HCT116 (cell line): Measurements from ENCODE around the gene PPP1R15A. TPM values are rescaled to one million over a fixed set of nuclear protein-coding genes. Genes with fewer than 3 reads are reported as not detected.
A peak's percentile ranks its signal among the peaks of the same experiment; 100 is the strongest.

ENCODE experiments used
- ATAC-seq: fragments of 200-7000 bp; cut with Tn5 transposase; 2 replicates; pipeline ENCODE4 v1.9.1; 2020; ENCODE audit warnings: mild to moderate bottlenecking, moderate library complexity
- BruUV-seq: library from RNA; stranded (reverse); fragments of 400-500 nt; replicated peaks from 2 replicates; lab custom pipeline; 2021; lab: Mats Ljungman, UMichigan
- CTCF ChIA-PET: fragments of 300-600 bp; sonication (Branson Sonifier 250); formaldehyde crosslinking; loops from one replicate; lab custom pipeline; 2021; ENCODE audit warnings: antibody characterized with exemption; lab: Charles Lee
- POLR2A ChIA-PET: fragments of 300-600, 350-600 bp; sonication (Branson Sonifier 250); formaldehyde crosslinking; loops from one replicate; lab custom pipeline; 2021; ENCODE audit warnings: antibody characterized with exemption; lab: Charles Lee
- RAD21 ChIA-PET, 2 experiments: fragments of 300-600 bp; sonication (Branson Sonifier 250); formaldehyde crosslinking; loops; one replicate each; lab custom pipeline; 2023; ENCODE audit warnings: low total read pairs in 2 of 2; ENCODE audit not compliant: uncharacterized antibody in 2 of 2, unreplicated experiment in 2 of 2, low non-redundant PET in 1 of 2; lab: Charles Lee
- DNase-seq: peaks from one replicate; pipeline ENCODE4 v3.0.0-alpha.2; 2010; ENCODE audit warnings: low read depth, low spot score
- H2AFZ ChIP-seq: fragments of 200-600 bp; shearing (Covaris generic), sonication (generic); 2 replicates; pipeline ENCODE4 v1.6.1; 2017; ENCODE audit warnings: low read depth, mixed run types, mixed read lengths, antibody characterized with exemption, low read length; ENCODE audit not compliant: poor library complexity, severe bottlenecking
- H3K27ac ChIP-seq: 2 replicates; pipeline ENCODE4 v1.5.1; 2012; ENCODE audit warnings: low read depth, low read length
- H3K27me3 ChIP-seq: fragments of 200-600 bp; sonication (generic); 2 replicates; pipeline ENCODE4 v1.6.1; 2016; ENCODE audit warnings: mixed run types, low read length, mixed read lengths; ENCODE audit not compliant: insufficient read depth
- H3K36me3 ChIP-seq, 2 experiments: fragments of 200-500 bp in 1 of 2; fragments of 200-600 bp in 1 of 2; sonication (Bioruptor generic) in 1 of 2; sonication (generic) in 1 of 2; 2 replicates each; pipeline versions ENCODE4 v1.5.1 to v1.6.1; 2014 to 2016; ENCODE audit warnings: low read length in 2 of 2, inconsistent platforms in 1 of 2, mixed read lengths in 1 of 2, mixed run types in 1 of 2; ENCODE audit not compliant: insufficient read depth in 2 of 2, control insufficient read depth in 1 of 2
- H3K4me1 ChIP-seq, 2 experiments: fragments of 200-600 bp in 1 of 2; sonication (generic) in 1 of 2; 2 replicates each; pipeline versions ENCODE4 v1.5.1 to v1.6.1; 2012 to 2017; ENCODE audit warnings: low read length in 2 of 2, inconsistent platforms in 1 of 2, mild to moderate bottlenecking in 1 of 2, mixed read lengths in 1 of 2, mixed run types in 1 of 2, moderate library complexity in 1 of 2; ENCODE audit not compliant: insufficient read depth in 2 of 2, control insufficient read depth in 1 of 2
- H3K4me2 ChIP-seq: fragments of 200-600 bp; sonication (generic); 2 replicates; pipeline ENCODE4 v1.6.1; 2017; ENCODE audit warnings: mixed run types, low read length, mixed read lengths
- H3K4me3 ChIP-seq, 2 experiments: fragments of 200-600 bp in 1 of 2; sonication (generic) in 1 of 2; replicated peaks in 1 of 2; 2 replicates each; pipeline ENCODE4 v1.5.1; 2011 to 2016; ENCODE audit warnings: low read length in 2 of 2, control low read depth in 1 of 2, low read depth in 1 of 2, mild to moderate bottlenecking in 1 of 2, mixed read lengths in 1 of 2, mixed run types in 1 of 2
- H3K79me2 ChIP-seq: fragments of 200-600 bp; sonication (generic); 2 replicates; pipeline ENCODE4 v1.6.1; 2017; ENCODE audit warnings: mild to moderate bottlenecking, mixed run types, low read length, moderate library complexity, mixed read lengths; ENCODE audit not compliant: insufficient read depth
- H3K9ac ChIP-seq: fragments of 200-600 bp; sonication (generic); 2 replicates; pipeline ENCODE4 v1.6.1; 2016; ENCODE audit warnings: low read length, mixed read lengths
- H3K9me2 ChIP-seq: fragments of 200-600 bp; sonication (generic), shearing (Covaris generic); 2 replicates; pipeline ENCODE4 v1.6.1; 2017; ENCODE audit warnings: mixed run types, mild to moderate bottlenecking, moderate library complexity; ENCODE audit not compliant: insufficient read depth
- H3K9me3 ChIP-seq, 2 experiments: fragments of 200-500 bp in 1 of 2; fragments of 200-600 bp in 1 of 2; sonication (Bioruptor generic) in 1 of 2; sonication (generic) in 1 of 2; 2 replicates each; pipeline ENCODE4 v1.6.1; 2014 to 2017; ENCODE audit warnings: low read length in 2 of 2, mixed read lengths in 2 of 2, inconsistent platforms in 1 of 2, low read depth in 1 of 2, mild to moderate bottlenecking in 1 of 2, mixed run types in 1 of 2, moderate library complexity in 1 of 2; ENCODE audit not compliant: control insufficient read depth in 1 of 2, insufficient read depth in 1 of 2
- H4K20me1 ChIP-seq: fragments of 200-600 bp; sonication (generic), shearing (Covaris generic); 2 replicates; pipeline ENCODE4 v1.6.1; 2017; ENCODE audit warnings: mixed run types, mild to moderate bottlenecking, moderate library complexity; ENCODE audit not compliant: insufficient read depth
- CEBPB ChIP-seq: IDR thresholded peaks from 2 replicates; pipeline ENCODE4 v1.6.1; 2012; ENCODE audit warnings: low read depth
- EGR1 ChIP-seq: IDR thresholded peaks from 2 replicates; pipeline ENCODE4 v1.6.1; 2012; ENCODE audit warnings: low read depth
- ELF1 ChIP-seq: IDR thresholded peaks from 2 replicates; pipeline ENCODE4 v1.6.1; 2012; ENCODE audit warnings: low read depth, borderline replicate concordance
- EZH2 ChIP-seq: fragments of 200-600 bp; sonication (generic); IDR thresholded peaks from 2 replicates; pipeline ENCODE4 v1.6.1; 2017; ENCODE audit warnings: antibody characterized with exemption, mixed run types
- EZH2phosphoT487 ChIP-seq: fragments of 200-600 bp; IDR thresholded peaks from 2 replicates; pipeline ENCODE4 v1.6.1; 2018; ENCODE audit warnings: antibody characterized with exemption, borderline replicate concordance
- FOSL1 ChIP-seq: IDR thresholded peaks from 2 replicates; pipeline ENCODE4 v1.6.1; 2012; ENCODE audit warnings: low read depth
- JUND ChIP-seq: IDR thresholded peaks from 2 replicates; pipeline ENCODE4 v1.6.1; 2012
- POLR2A ChIP-seq: IDR thresholded peaks from 2 replicates; pipeline ENCODE4 v1.7.0; 2011; ENCODE audit warnings: borderline replicate concordance; ENCODE audit not compliant: insufficient read depth, insufficient read length; ENCODE audit errors: extremely low read depth
- POLR2AphosphoS5 ChIP-seq: IDR thresholded peaks from 2 replicates; pipeline ENCODE4 v1.6.1; 2011; ENCODE audit warnings: mild to moderate bottlenecking, low read depth, low read length, moderate library complexity
- RAD21 ChIP-seq: IDR thresholded peaks from 2 replicates; pipeline ENCODE4 v1.6.1; 2012; ENCODE audit warnings: low read depth, mild to moderate bottlenecking
- SIN3A ChIP-seq: IDR thresholded peaks from 2 replicates; pipeline ENCODE4 v1.6.1; 2012; ENCODE audit warnings: low read depth
- SP1 ChIP-seq: IDR thresholded peaks from 2 replicates; pipeline ENCODE4 v1.6.1; 2012; ENCODE audit warnings: low read depth
- SRF ChIP-seq: IDR thresholded peaks from 2 replicates; pipeline ENCODE4 v1.6.1; 2012; ENCODE audit warnings: low read depth
- TCF7L2 ChIP-seq: IDR thresholded peaks from 2 replicates; pipeline ENCODE4 v1.7.0; 2011; ENCODE audit warnings: borderline replicate concordance, inconsistent platforms; ENCODE audit not compliant: insufficient read depth, insufficient read length; ENCODE audit errors: extremely low read depth
- YY1 ChIP-seq: IDR thresholded peaks from 2 replicates; pipeline ENCODE4 v1.6.1; 2011; ENCODE audit warnings: low read length, low read depth, moderate library complexity, mild to moderate bottlenecking; ENCODE audit not compliant: insufficient replicate concordance; ENCODE audit errors: extremely low read depth
- ZFX ChIP-seq: fragments of 450-650 bp; IDR thresholded peaks from 2 replicates; pipeline ENCODE4 v1.6.1; 2017
- ZNF274 ChIP-seq: fragments of 200-500 bp; sonication (Bioruptor generic); IDR thresholded peaks from 2 replicates; pipeline ENCODE4 v1.6.1; 2014; ENCODE audit warnings: mild to moderate bottlenecking, low read depth, low read length, inconsistent platforms
- intact Hi-C: fragments of 100-400 bp; cut with micrococcal nuclease; formaldehyde crosslinking; loops from 2 replicates; pipeline ENCODE4 v1.10.0; 2022
- total RNA-seq: library from RNA; stranded (reverse); gene quantifications from one replicate; pipeline ENCODE4 v1.2.1, GENCODE V29; 2021; ENCODE audit not compliant: unreplicated experiment
- TF ChIP-seq, protein P1 (sequence below): IDR thresholded peaks from 2 replicates; pipeline ENCODE4 v1.6.1; 2011; ENCODE audit warnings: mild to moderate bottlenecking, low read length, moderate library complexity; ENCODE audit not compliant: insufficient replicate concordance; ENCODE audit errors: extremely low read depth
- TF ChIP-seq, protein P2 (sequence below): IDR thresholded peaks from 2 replicates; pipeline ENCODE4 v1.6.1; 2012; ENCODE audit warnings: low read depth

Gene PPP1R15A
- total RNA-seq, 1 experiment from 2014 or later = 50.3 TPM

DNA sequence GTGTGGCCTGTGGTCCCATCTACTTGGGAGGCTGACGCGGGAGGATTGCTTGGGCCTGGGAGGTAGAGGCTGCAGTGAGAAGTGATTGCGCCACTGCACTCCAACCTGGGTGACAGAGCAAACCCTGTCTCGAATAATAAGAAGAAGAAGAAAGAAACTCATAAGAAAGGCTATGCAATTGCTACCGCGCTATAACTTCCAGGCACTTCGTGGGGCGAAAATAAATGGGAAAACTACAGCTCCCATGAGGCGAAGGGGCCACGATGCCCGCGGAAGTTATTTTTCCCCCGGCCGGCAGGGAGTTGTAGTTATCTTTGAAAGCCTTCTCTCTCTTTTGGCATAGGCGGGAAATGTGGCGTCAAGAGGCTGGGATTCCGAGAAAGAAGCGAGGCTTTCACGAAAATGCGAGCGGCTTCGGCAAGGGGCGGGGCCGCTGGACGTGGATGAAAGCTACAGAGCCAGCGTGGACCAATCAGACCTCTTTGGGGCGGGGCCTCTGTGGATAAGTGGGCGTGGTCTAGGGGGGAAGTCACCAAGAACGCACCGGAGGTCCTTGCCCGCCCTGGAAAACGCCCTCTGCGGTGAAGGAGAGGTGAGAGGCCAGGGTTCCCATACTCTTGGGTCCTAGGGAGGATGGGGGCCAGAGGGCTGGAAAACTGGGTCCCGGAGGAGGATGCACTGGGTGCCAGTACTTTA lies 27.7 kb downstream of the PPP1R15A start, which contains the start of gene NUCB1:
Gene NUCB1 (plus strand): TSS at position 532 of the 696 bp plus-strand sequence. CDS start 485 bp downstream, outside the sequence.
- ATAC-seq = peak; percentile 97
- peak within 1 kb of the TSS; percentile 48 for H3K27ac ChIP-seq
- ChIA-PET POLR2A (interaction anchor here (0.6 to 2.3 kb wide), 10 partner anchors 13 to 75 kb away, joined by 3 to 16 read pairs (median 3); partner anchors contain the start of genes BAX, DHDH and PPP1R15A), RAD21 (interaction anchor here in 1 of 2 experiments (0.5 kb wide), 1 partner anchor 105 kb away, joined by 4 read pairs; no protein-coding TSS in a partner anchor), CTCF (interaction anchor here (0.8 to 1.1 kb wide), 5 partner anchors 13 to 94 kb away, joined by 3 read pairs; partner anchors contain the start of genes GYS1 and RUVBL2)
- peak within 1 kb of the TSS; percentile 95 for H3K4me2 ChIP-seq
- H3K9me3 ChIP-seq = no peaks in the 10 kb centered on the region
- H3K9me2 ChIP-seq = no peaks in the 10 kb centered on the region
- no peaks in the 10 kb centered on the region for H3K27me3 ChIP-seq
- peak within 1 kb of the TSS; percentile 95 for H3K4me3 ChIP-seq
- H4K20me1 ChIP-seq = no peaks in the 10 kb centered on the region
- H2AFZ ChIP-seq = no peak within 1 kb of the TSS
- DNase-seq = peak; percentile 96
- H3K36me3 ChIP-seq = peaks cover 0 to 2% of the 10 kb centered on the region in 2 experiments; a peak in 1 of 4 replicates
- H3K79me2 ChIP-seq = peaks cover 10% of the 10 kb centered on the region; the same call in 1 of the 2 replicates
- H3K9ac ChIP-seq = peak within 1 kb of the TSS; percentile 89
- peaks cover 3 to 26% of the 10 kb centered on the region in 2 experiments; a peak in 3 of 4 replicates for H3K4me1 ChIP-seq
- intact Hi-C loops = no loop called here
- BruUV-seq = TSS peak; percentile 91
- no peak; the same call in 1 of the 2 replicates for TF ChIP-seq SRF
- no peak for TF ChIP-seq EZH2
- TF ChIP-seq EGR1 = no peak; the same call in 1 of the 2 replicates
- no peak for TF ChIP-seq FOSL1
- TF ChIP-seq, protein P1, sequence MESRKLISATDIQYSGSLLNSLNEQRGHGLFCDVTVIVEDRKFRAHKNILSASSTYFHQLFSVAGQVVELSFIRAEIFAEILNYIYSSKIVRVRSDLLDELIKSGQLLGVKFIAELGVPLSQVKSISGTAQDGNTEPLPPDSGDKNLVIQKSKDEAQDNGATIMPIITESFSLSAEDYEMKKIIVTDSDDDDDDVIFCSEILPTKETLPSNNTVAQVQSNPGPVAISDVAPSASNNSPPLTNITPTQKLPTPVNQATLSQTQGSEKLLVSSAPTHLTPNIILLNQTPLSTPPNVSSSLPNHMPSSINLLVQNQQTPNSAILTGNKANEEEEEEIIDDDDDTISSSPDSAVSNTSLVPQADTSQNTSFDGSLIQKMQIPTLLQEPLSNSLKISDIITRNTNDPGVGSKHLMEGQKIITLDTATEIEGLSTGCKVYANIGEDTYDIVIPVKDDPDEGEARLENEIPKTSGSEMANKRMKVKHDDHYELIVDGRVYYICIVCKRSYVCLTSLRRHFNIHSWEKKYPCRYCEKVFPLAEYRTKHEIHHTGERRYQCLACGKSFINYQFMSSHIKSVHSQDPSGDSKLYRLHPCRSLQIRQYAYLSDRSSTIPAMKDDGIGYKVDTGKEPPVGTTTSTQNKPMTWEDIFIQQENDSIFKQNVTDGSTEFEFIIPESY = no peak
- peak; percentile 68 for TF ChIP-seq TCF7L2
- TF ChIP-seq EZH2phosphoT487 = no peak
- TF ChIP-seq YY1 = peak; percentile 15
- no peak for TF ChIP-seq CEBPB
- TF ChIP-seq POLR2A = no peak
- TF ChIP-seq ZNF274 = no peak
- no peak for TF ChIP-seq JUND
- TF ChIP-seq ELF1 = no peak; the same call in 1 of the 2 replicates
- TF ChIP-seq POLR2AphosphoS5 = peak; percentile 78
- peak; percentile 87 for TF ChIP-seq SP1
- TF ChIP-seq, protein P2, sequence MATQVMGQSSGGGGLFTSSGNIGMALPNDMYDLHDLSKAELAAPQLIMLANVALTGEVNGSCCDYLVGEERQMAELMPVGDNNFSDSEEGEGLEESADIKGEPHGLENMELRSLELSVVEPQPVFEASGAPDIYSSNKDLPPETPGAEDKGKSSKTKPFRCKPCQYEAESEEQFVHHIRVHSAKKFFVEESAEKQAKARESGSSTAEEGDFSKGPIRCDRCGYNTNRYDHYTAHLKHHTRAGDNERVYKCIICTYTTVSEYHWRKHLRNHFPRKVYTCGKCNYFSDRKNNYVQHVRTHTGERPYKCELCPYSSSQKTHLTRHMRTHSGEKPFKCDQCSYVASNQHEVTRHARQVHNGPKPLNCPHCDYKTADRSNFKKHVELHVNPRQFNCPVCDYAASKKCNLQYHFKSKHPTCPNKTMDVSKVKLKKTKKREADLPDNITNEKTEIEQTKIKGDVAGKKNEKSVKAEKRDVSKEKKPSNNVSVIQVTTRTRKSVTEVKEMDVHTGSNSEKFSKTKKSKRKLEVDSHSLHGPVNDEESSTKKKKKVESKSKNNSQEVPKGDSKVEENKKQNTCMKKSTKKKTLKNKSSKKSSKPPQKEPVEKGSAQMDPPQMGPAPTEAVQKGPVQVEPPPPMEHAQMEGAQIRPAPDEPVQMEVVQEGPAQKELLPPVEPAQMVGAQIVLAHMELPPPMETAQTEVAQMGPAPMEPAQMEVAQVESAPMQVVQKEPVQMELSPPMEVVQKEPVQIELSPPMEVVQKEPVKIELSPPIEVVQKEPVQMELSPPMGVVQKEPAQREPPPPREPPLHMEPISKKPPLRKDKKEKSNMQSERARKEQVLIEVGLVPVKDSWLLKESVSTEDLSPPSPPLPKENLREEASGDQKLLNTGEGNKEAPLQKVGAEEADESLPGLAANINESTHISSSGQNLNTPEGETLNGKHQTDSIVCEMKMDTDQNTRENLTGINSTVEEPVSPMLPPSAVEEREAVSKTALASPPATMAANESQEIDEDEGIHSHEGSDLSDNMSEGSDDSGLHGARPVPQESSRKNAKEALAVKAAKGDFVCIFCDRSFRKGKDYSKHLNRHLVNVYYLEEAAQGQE = no peak
- TF ChIP-seq RAD21 = no peak; the same call in 1 of the 2 replicates
- 0 out of 2 replicates have a peak, but pooled peaks have one; percentile 3 for TF ChIP-seq ZFX
- TF ChIP-seq SIN3A = no peak
